Fibroblast of pulmonary artery (primary cell): ENCODE data around the gene CCL8.

ENCODE experiments used
- DNase-seq: peaks from one replicate; pipeline ENCODE4 v3.0.0-alpha.2; 2010; ENCODE audit warnings: low read depth
- H3K4me3 ChIP-seq: replicated peaks from 2 replicates; pipeline ENCODE4 v1.5.1; 2011; ENCODE audit warnings: low read depth, mild to moderate bottlenecking, control low read depth, low read length, moderate library complexity
- TF ChIP-seq, protein P1 (sequence below): IDR thresholded peaks from 2 replicates; pipeline ENCODE4 v1.5.1; 2011; ENCODE audit warnings: mild to moderate bottlenecking, control low read depth, low read length, inconsistent platforms; ENCODE audit errors: missing control alignments

CCL8 gene

DNA sequence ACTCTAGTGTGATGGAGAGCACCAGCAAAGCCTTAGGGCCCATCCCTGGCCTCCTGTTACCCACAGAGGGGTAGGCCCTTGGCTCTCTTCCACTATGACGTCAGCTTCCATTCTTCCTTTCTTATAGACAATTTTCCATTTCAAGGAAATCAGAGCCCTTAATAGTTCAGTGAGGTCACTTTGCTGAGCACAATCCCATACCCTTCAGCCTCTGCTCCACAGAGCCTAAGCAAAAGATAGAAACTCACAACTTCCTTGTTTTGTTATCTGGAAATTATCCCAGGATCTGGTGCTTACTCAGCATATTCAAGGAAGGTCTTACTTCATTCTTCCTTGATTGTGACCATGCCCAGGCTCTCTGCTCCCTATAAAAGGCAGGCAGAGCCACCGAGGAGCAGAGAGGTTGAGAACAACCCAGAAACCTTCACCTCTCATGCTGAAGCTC, at the start of gene CCL8:
Gene CCL8 (plus strand): TSS at position 397 of the 445 bp plus-strand sequence. CDS start 67 bp downstream, outside the sequence.
- no peak within 1 kb of the TSS for H3K4me3 ChIP-seq
- peak; percentile 32 for DNase-seq
- TF ChIP-seq, protein P1, sequence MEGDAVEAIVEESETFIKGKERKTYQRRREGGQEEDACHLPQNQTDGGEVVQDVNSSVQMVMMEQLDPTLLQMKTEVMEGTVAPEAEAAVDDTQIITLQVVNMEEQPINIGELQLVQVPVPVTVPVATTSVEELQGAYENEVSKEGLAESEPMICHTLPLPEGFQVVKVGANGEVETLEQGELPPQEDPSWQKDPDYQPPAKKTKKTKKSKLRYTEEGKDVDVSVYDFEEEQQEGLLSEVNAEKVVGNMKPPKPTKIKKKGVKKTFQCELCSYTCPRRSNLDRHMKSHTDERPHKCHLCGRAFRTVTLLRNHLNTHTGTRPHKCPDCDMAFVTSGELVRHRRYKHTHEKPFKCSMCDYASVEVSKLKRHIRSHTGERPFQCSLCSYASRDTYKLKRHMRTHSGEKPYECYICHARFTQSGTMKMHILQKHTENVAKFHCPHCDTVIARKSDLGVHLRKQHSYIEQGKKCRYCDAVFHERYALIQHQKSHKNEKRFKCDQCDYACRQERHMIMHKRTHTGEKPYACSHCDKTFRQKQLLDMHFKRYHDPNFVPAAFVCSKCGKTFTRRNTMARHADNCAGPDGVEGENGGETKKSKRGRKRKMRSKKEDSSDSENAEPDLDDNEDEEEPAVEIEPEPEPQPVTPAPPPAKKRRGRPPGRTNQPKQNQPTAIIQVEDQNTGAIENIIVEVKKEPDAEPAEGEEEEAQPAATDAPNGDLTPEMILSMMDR, result no peak

DNA sequence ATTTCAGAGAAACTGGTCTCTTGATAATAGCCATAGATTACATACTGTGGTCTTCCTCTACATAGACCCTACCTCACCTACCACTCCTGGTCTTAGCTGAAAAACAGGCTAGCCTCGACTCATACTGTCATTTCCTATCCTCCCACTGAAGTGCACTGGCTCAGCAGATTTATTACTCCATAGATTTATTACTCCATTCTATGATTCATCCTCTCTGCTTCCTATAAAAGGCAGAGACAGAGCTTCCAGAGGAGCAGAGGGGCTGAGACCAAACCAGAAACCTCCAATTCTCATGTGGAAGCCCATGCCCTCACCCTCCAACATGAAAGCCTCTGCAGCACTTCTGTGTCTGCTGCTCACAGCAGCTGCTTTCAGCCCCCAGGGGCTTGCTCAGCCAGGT, 49.3 kb upstream of the CCL8 start, which contains the start of gene CCL7:
Gene CCL7 (plus strand): TSS at position 253 of the 400 bp plus-strand sequence. CDS start 70 bp downstream, at position 323.
- TF ChIP-seq, protein P1, result no peak
- DNase-seq, result peak; percentile 75
- no peak within 1 kb of the TSS for H3K4me3 ChIP-seq

DNA sequence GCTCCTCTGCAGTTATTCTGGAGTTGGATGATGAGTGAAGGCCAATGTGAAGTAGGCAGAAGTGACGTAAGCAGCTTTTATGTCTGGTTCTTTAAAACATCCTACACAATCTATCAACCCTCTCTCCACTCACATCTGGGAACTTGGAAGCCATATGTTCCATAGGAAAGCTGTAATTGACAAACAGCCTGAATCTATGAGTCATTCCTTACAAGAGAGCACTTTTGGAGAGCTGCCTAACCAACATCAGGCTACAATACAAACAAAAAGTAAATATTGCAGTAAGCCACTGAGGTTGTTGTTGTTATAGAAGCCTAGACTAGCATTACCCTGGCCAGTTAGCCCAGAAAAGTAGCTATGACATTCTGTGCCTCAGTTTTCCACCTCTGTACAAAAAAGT, 43.4 kb upstream of the CCL8 start:
- no peak overlapping the region for H3K4me3 ChIP-seq
- peak; percentile 97 for DNase-seq
- TF ChIP-seq, protein P1, result no peak

DNA sequence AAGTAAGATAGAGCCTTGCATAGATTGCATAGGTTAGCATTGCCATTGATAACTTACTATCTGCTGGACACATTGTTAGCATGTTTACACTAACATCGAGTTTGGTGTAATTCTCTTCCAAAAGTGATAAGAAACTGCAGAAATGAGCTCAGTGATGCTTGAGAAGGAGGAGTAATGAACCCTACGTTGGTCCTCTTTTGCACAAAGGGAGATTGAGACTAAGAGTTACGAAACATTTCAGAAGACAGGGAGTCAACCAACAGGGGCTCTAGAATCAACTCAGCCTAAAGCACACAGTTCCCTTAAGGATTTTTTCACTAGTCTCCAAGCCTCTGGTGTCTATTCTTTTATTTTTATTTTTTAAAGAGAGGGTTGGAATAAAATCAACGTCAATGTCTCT, 42.4 kb upstream of the CCL8 start:
- TF ChIP-seq, protein P1, result no peak
- peak; percentile 64 for DNase-seq
- no peak overlapping the region for H3K4me3 ChIP-seq

DNA sequence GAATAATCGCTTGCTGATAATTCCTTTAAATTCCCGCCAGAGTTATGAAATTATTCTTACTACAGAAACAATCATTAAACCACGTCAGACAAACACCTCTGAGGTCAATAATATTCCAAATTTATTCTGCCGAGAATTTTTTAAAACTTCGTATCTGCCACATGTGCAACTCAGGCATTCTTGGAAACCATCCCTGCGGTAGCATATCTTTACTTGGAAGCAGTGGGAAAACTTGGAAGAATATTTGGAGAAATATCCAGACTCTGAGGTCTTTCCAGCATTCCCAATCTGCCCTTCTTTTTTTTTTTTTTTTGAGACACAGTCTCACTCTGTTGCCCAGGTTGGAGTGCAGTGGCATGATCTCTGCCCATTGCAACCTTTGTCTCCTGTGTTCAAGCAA, 35.7 kb upstream of the CCL8 start:
- TF ChIP-seq, protein P1, result no peak
- no peak for DNase-seq
- no peak overlapping the region for H3K4me3 ChIP-seq

DNA sequence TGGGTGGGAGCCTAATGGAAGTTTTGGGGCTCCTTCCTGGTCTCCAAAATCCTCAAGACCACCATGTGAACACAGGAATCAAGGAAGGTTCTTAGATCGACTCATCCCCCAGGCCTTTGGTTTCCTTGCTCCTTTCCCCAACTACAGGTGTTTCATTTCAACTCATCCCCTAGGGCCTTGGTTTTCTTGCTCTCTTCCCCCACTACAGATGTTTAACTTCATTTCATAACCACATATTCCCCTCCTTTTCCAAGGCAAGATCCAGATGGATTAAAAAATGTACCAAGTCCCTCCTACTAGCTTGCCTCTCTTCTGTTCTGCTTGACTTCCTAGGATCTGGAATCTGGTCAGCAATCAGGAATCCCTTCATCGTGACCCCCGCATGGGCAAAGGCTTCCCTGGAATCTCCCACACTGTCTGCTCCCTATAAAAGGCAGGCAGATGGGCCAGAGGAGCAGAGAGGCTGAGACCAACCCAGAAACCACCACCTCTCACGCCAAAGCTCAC, 33.9 kb upstream of the CCL8 start, which contains the start of gene CCL11:
Gene CCL11 (plus strand): TSS at position 457 of the 507 bp plus-strand sequence. CDS start 67 bp downstream, outside the sequence.
- TF ChIP-seq, protein P1, result no peak

DNA sequence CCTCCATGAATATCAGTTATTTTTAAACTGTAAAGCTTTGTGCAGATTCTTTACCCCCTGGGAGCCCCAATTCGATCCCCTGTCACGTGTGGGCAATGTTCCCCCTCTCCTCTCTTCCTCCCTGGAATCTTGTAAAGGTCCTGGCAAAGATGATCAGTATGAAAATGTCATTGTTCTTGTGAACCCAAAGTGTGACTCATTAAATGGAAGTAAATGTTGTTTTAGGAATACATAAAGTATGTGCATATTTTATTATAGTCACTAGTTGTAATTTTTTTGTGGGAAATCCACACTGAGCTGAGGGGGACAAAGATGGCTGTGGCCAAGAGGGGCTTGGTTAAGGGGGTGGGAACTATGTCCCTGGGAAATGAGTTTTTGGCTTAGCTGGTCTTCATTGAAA, 31.4 kb upstream of the CCL8 start:
- DNase-seq, result peak; percentile 33
- TF ChIP-seq, protein P1, result no peak
- H3K4me3 ChIP-seq, result no peak overlapping the region

More for the DNA sequence above, 33.9 kb upstream of the CCL8 start, which contains the start of gene CCL11:
- H3K4me3 ChIP-seq, result no peak within 1 kb of the TSS
- DNase-seq, result no peak
